HG03460 (cell line): Measurements from ENCODE around the gene RANGRF.

Experiments used
- ATAC-seq: cut with Tn5 transposase; IDR thresholded peaks from one replicate; pipeline ENCODE4 v1.9.1; 2021; ENCODE audit not compliant: unreplicated experiment

RANGRF gene

DNA sequence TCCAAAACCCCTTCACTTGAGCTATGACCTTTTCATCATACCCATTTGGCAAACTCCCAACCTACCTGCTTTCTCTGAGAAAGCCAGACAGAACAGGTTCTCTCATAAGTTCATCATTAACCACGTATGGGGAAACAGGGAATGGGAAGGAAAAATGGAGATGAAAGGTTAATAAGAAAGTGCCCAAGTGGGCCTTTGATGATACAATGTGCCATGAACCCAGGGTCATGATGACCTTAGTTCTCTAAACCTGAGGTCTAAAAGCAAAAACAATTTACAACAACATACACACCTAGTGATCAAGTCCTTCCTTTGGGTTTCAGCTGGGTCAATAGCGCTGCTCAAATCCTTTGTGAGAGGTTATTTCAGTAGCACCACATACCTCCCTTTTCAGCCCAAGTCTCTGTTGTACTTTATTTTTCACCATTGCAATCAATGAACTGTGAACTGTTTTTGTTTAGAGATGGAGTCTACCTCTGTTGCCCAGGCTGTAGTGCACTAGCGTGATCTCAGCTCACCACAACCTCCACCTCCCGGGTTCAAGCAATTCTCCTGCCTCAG lies 14.5 kb upstream of the RANGRF start:
- no peak for ATAC-seq

DNA sequence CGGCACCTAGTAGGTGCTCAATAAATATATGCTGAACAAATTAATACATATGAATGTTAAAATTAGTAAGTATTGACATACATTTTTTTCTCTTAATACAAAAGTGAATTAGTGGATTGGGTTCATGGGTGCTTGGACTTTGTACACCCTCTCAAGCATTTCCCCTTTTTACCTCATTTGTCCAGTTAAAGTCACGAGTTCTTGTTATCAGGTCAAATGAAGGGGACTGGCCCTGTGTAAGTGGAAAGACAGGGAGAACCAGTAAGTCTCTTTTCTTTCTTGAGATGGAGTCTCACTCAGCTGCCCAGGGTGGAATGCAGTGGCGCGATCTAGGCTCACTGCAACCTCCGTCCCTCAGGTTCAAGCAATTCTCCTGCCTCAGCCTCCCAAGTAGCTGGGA lies 13.7 kb upstream of the RANGRF start:
- ATAC-seq = no peak

DNA sequence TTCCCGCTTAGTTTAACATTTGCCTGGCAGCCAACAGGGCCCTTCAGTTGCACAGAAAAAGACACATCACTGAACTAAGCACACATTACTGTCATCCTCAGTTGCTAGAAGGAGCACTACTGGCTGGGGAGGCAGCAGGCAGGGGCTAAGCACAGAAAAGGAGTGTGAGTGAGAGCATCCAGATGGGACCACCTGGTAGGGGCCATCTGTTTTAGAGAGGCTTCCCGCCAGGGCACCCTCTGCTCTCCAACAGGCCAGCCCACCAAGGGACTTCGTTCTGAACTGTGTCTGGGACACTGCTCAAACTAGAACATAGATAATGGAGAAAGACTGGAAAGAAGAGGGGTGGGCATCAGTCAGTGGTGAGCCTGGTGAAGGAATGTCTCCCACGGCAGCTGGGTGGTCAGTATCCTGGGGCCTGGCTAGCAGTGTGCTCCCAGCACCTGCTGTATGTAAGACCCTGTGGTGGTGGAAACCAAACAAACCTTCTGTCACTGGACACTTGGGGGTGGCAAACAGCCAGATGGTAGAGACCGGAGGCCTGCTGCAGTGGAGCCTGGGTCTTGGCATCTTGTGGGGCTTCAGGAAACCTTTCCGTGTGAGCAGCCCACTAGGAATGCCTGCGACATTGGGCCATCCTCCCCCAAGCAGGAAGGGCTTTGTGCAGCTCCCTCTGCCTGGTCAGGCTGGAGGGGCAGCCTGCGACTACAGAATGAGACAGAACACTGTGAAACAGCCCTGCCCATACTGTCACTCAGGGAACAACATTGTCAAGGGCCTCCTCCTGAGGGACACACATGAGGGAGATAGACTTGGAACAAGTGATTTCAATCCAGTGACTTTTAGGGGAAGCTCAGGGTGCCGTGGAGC lies 12.8 kb upstream of the RANGRF start:
- ATAC-seq = no peak

DNA sequence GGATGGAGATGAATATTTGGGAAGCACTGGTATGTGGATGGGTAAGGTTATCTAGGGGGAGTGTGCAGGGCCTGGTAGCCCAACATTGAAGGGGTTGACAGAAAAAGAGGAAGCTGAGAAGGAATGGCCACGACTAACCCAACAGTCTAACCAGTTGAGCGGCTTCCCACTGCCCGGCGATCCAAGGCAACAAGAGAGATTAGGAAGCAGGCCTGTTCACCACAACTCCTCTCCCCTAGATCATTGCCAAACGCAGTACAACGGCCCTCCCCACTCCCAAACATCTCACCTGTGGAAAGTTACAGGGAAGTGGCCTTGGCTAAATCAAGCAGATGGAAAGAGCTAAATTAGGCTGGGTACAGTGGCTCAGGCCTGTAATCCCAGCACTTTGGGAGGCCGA lies 11.2 kb upstream of the RANGRF start:
- no peak for ATAC-seq

DNA sequence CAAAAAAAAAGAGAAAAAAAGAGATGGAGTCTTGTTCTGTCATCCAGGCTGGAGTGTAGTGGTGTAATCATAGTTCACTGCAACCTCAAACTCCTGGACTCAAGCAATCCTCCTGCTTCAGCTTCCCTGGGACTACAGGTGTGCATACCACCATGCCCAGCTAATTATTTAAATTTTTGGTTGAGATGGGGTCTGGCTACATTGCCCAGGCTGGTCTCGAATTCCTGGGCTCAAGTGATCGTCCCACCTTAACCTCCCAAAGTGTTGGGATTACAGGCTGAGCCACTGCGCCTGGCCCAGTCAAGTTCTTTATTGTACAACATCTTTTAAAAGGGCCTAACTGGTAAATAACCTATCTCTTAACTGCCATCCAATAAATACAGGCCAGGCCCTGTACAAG lies 6.1 kb upstream of the RANGRF start:
- no peak for ATAC-seq

DNA sequence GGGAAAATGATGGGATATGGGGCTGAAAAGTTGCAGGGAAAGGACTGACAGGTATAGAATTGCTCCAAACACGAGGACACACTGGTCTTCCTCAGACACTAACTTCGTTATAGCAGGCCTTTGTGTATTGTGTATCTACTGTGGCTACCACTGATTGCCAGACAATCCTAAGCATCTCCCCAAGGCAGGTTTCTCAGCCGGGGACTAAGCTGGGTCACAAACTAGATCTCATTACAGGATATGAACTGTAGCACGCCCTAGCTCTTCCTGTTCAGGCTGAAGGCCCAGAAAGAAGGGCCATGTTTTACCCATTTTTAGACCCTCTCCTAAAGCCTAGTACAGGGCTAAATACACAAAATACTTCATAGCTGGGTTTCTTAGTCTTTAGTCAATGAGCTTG lies 5.1 kb upstream of the RANGRF start:
- no peak for ATAC-seq

DNA sequence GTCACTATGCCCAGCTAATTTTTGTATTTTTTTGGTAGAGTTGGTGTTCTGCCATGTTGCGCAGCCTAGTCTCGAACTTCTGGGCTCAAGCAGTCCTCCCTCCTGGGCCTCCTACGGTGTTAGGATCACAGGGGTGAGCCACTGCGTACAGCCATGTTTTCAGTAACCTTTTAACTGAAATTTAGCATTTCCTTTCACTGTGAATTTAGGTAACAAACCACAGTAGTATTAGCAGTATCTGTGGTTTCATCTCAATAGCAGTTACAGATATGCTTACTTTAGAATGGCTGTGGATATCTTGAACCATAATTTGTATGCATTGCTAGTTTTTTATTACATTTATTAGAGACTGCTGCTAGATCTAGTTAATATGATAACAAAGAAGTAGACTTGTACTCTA lies 4.3 kb upstream of the RANGRF start:
- ATAC-seq = no peak

DNA sequence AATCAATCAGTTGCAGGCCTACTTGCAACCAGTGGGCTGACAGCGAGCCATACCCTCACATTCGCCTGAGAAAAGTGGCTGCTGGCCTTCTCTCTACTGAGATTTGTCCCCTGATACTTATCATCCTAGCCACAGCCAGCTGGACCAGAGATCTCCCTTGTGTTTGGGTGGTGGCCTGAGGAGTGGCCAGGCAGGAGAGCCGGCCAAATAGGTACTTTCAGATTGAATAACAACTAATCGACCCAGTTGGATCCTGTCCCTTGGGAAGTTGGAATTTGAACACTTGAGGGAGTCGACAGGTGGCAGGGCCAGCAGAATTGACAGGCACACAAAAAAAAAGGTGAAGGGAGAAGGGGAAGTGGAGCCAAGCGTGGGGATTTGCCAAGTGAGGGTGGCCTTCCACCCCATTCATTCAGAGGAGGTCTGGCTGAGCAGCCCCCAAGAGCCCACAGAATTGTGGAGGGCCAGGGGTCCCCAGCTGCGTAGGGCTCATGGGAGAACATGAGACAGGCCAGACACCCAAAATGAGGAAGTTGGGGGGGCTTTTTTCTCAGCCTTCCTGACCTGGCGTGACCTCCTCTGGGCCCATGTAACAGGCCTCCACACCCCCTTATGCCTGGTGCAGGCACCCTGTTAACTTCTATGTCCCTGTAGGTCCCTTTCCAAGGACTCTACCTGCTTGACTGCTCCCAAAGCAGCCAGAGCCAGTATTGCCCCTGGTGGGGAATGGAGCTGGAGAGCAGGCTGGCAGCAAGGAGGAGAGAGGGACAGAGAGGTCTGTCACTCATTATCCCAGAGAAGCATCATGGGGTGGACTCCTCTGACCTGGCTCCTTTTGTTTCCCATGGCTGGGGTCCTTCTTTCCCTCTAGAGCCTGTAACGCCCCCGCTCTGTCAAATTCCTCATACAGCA lies 2.9 kb upstream of the RANGRF start:
- no peak for ATAC-seq

DNA sequence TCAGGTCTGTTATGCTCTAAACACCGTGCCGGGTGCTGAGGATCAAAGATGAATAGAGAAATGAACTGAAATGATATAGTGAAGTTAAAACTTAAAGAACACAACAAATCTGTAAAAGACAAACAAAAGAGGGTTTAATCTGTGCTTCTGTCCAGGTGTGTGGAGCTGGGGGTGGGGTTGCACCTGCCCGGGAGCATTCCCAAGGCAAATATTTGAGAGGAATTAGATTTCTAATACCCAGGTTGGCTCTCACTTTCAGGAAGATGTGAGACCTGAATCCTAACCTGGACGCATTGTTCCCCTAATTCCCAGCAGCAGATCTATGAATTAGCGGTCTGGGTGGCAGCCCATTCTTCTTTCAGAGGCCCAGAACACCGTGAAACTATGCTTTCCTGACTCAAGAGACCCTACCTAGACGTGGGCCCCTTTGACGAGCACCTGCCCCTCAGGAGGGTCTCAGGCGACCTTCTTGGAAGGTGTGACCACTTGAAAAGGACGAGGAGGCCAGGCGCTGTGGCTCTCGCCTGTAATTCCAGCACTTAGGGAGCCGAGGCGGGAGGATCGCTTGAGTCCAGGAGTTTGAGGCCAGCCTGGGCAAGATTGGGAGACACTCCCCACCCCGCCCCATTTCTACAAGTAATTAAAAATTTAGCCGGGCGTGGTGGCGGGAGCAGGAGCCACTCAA lies 677 bp upstream of the RANGRF start:
- no peak for ATAC-seq

DNA sequence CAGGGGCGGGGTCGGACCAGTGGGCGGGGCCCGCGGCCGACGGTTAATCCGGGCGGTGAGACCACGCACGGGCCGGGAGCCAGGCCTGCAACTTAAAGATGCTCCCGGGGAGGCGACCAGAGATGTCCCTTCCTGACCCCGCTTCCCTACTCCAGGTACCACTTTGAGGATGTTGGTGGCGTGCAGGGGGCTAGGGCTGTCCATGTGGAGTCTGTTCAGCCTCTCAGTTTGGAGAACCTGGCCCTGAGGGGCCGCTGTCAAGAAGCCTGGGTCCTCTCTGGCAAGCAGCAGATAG lies 580 bp downstream of the RANGRF start:
- peak; percentile 56 for ATAC-seq

DNA sequence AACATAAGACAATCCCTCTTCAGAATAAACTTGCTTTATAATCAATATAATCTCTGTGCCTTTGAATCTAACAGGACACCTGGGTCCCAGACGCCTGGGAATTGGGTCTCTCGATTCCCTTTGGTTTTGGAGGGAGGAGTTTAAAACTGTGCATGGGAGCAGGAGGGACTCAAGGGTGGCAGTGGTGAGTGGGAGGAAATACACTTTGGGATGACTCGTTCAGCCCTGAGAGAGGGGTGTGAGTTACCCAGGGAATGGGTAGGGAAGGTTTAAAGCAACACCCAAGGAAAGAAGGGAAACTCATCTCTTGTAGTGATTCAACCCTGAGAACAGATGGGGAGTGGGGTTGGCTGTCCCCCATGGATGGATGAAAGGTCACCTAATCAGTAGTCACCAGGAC lies 1.6 kb downstream of the RANGRF start:
- ATAC-seq = no peak

DNA sequence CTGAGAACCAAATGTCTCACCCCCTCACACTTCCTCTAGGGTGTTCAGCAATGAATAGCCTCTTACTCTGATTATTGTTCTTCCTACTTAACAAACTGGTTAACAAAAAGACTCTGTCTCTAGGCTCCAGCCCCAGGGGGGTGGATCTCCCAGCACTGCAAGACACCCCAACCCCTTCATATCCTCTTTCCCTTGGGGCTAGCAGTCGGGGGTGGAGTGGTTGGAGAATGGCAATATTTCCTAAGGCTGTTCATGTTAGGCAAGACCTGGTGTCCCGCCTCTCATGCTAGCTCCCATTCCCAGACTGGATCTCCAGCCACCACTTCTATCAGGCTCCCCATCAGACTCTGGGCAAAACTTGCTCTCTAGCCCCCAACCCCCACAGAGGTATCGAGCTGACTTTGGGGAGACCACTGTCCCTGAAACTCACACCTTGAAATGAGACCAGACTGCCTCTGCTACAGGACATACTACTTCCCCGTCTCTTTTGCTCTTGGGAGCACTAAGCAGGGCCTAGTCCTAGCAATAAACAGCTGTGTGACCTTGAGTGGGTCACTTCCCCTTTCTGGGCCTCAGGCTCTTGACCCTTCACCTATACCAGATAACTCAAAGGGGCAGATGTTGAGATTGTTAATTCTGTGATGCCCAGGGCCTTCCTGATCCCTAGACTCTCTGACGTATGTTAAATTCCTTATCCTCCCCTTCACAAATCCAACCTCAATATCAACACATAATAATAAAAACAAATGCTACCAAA lies 4.3 kb downstream of the RANGRF start:
- ATAC-seq = no peak

DNA sequence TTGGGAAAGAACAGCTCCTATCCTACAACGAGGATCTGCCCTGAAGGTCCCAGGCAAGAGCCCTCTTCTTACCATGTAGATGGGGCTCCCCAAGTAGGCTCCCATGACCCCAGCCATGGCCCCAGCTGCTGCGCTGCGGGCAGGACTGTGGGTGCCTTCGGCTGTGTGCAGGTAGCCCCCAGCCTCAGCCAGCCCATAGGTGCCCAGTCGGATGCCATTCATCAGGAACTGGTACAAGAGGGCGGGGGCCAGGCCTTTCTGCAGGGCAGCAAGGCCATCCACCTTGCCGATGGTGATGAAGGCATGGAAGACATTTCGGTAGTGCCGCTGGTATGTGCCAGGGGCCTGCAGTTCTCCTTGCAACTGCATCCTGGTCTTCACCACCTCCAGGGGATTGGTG lies 5.9 kb downstream of the RANGRF start:
- no peak for ATAC-seq

DNA sequence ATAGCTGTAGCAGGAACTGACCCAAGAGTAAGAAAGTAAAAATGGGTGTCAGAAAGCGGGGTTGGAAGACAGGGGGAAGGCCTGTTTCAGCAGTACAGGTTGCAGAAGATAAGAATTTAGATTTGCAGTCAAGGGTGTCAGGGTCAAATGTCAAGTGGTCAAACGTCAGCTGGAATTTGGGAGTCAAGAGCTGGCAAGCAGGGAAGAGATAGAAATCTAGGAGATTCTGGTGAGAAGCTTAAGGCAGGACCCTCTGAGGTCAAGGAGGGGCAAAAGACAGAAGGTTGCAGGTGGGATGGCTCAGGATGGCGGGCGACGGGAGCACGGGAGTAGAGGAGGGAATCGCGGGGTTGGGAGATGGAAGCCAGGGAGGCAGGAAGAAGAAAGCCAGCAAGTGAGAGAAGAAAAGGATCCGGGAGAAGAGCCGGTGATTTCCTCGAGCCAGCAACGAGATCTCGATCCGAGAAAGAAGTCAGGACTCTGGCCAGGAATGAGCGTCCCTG lies 6.4 kb downstream of the RANGRF start:
- ATAC-seq = no peak

DNA sequence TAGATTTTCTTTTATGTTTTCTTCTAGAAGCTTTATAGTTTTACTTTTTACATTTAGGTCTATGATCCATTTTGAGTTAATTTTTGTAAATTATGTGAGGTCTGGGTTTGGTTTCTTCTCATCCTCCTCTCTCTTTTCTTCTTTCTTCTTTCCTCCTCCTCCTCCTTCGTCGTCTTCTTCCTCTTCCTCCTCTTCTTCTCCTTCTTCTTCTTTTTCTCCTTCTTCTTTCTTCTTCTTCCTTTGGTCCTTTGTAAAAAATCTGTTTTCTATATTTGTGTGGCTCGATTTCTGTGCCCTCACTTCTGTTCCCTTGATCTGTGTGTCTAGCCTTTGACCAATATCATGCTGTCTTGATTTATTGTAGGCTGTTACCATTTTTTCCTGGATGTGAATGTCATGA lies 11.8 kb downstream of the RANGRF start:
- ATAC-seq = no peak

DNA sequence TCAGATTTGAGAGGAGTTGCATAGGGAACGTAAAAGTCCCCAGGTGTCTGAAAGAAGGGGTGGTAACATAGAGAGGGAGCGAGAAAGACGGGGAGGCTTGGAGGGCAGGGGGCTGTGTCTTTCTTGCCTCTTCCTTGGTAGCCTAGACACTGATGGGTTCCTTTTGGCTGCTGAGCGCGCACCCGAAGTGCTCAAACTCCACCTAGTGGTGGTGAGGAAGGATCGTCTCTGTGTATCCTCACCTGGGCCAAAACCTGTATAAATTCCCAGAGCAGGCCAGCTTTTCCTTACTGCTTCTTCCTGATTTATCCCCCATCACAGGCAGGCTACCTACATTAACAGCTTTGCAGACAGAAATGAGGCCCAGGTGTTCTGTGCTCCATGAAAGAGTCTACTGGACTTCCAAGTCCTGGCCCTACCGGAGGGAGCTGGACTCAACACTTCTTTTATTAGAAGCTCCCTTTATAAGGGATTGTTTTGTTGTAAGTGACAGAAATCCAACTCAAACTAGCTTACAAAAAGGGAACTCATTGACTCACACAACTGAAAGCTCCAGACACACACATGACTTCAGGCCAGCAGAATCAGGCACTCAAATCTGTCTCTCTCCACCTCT lies 12.3 kb downstream of the RANGRF start:
- ATAC-seq = no peak

DNA sequence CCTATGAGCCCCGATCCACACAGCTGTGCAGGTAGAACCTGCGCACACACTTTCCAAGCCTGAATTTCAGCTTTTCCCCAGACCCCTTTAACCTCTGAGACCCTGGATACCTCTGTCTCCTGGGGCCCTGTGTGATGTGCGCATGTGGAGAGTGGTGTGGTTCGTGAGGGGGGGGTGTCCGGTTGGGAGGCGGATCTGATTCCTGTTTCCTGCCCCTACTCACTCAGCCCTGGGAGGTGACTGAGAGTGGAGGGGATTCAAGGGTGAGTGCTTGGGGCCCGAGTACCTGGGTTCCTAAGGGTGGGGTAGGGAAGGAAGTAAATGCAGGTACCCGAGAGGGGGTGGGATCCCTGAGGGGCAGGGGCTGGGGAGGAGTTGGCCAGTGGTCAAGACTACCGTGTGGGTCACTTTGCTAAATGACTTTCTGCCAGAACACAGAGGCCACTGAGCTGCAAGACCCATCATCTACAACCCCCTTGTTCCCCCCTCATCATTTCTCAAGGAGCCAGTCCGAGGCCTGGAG lies 22.2 kb downstream of the RANGRF start:
- no peak for ATAC-seq

DNA sequence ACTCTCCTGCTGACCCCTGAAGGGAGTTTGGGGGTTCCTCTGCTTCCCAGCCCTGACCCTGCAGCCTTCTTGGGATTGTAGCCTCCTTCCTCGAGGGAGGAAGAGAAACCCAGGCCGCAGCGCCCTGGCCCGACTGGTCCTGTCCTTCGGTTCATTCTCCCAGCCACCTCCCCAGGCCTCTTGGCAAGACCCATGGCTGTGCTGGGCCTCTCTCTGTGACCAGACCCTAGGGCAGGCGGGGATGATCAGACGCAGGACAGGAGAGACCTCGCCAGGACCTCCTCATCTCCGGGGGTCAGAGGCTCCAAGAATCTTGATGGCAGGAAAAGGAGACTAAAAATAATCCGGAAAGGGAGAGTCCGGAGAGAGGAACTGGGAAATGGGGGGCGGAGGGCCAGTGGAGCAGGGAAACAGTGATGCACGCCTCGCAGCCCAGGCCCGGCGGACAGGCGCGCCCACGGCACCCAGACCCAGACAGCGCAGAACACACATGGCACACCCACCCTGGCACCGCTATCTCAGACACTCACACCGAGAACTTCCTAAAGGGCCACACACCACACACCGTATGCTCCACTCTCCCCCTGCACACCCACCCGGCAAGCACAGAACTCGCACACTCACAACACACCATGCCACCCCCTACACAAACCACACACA lies 22.8 kb downstream of the RANGRF start:
- ATAC-seq = no peak

DNA sequence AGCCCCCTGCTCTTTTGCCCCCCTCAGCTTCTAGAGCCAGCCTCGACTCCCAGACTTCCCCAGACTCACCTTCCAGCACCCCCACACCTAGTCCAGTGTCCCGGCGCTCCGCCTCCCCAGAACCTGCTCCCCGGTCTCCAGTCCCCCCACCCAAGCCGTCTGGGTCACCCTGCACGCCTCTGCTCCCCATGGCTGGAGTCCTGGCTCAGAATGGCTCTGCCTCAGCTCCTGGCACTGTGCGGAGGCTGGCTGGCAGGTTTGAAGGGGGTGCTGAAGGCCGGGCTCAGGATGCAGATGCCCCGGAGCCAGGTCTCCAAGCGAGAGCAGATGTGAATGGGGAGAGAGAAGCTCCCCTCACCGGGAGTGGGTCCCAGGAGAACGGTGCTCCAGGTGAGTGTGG lies 23.8 kb downstream of the RANGRF start:
- ATAC-seq = no peak
